Measurements from ENCODE around the gene NCOA5.

DNA sequence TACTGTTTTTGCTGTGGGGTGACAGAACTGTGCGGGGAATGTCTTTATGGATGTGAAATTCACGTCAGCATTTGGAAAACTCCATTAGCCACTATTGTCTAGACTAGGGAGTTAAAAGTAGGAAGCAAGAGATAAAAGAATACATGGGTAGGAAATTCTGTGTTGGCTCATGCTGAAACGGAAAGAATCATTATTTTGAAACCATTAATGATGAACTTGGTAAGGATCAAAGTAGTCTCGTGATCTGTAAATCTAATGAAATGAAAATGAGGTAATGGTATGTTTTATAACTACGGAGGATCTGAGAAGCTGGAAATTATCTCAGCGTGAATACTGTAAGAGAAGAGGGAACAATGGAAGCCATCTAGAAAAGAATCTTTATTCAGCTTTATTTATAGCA, 17.3 kb upstream of the NCOA5 start:
- TF ChIP-seq, protein P1, sequence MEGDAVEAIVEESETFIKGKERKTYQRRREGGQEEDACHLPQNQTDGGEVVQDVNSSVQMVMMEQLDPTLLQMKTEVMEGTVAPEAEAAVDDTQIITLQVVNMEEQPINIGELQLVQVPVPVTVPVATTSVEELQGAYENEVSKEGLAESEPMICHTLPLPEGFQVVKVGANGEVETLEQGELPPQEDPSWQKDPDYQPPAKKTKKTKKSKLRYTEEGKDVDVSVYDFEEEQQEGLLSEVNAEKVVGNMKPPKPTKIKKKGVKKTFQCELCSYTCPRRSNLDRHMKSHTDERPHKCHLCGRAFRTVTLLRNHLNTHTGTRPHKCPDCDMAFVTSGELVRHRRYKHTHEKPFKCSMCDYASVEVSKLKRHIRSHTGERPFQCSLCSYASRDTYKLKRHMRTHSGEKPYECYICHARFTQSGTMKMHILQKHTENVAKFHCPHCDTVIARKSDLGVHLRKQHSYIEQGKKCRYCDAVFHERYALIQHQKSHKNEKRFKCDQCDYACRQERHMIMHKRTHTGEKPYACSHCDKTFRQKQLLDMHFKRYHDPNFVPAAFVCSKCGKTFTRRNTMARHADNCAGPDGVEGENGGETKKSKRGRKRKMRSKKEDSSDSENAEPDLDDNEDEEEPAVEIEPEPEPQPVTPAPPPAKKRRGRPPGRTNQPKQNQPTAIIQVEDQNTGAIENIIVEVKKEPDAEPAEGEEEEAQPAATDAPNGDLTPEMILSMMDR (IDR thresholded peaks at IDR 0.05; ENCODE audit: low read depth, low read length): no peak
- no peak for TF ChIP-seq MYC (IDR thresholded peaks at IDR 0.05; ENCODE audit: low read depth, low read length)
- TF ChIP-seq POLR2A (IDR thresholded peaks at IDR 0.05; ENCODE audit: extremely low read depth, insufficient read length): no peak
- TF ChIP-seq, protein P2, sequence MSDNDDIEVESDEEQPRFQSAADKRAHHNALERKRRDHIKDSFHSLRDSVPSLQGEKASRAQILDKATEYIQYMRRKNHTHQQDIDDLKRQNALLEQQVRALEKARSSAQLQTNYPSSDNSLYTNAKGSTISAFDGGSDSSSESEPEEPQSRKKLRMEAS (IDR thresholded peaks at IDR 0.05; ENCODE audit: low read depth, low read length): no peak
